Neuronal stem cell (in vitro differentiated cells): ENCODE results near the gene PRKCB.

ENCODE experiments used
- DNase-seq: peaks from one replicate; pipeline ENCODE4 v3.0.0-alpha.2; 2013; ENCODE audit warnings: low spot score
- H2AFZ ChIP-seq: one replicate; pipeline ENCODE4 v1.6.1; 2013; ENCODE audit warnings: mild to moderate bottlenecking, low read length, inconsistent platforms
- H2AK5ac ChIP-seq: 2 replicates; pipeline ENCODE4 v1.6.1; 2013; ENCODE audit warnings: low read depth, mild to moderate bottlenecking, inconsistent platforms, low read length, moderate library complexity, mixed read lengths
- H2BK120ac ChIP-seq: 2 replicates; pipeline ENCODE4 v1.6.1; 2013; ENCODE audit warnings: low read depth, mild to moderate bottlenecking, inconsistent platforms, low read length, moderate library complexity, mixed read lengths
- H2BK12ac ChIP-seq: one replicate; pipeline ENCODE4 v1.6.1; 2013; ENCODE audit warnings: low read length, inconsistent platforms
- H2BK15ac ChIP-seq: 2 replicates; pipeline ENCODE4 v1.6.1; 2013; ENCODE audit warnings: mild to moderate bottlenecking, low read length, inconsistent platforms, mixed read lengths
- H2BK5ac ChIP-seq: one replicate; pipeline ENCODE4 v1.6.1; 2013; ENCODE audit warnings: inconsistent platforms, mild to moderate bottlenecking, low read length, moderate library complexity
- H3K14ac ChIP-seq: one replicate; pipeline ENCODE4 v1.6.1; 2013; ENCODE audit warnings: low read length, inconsistent platforms
- H3K18ac ChIP-seq: 2 replicates; pipeline ENCODE4 v1.6.1; 2013; ENCODE audit warnings: low read length, inconsistent platforms
- H3K23ac ChIP-seq: 2 replicates; pipeline ENCODE4 v1.6.1; 2013; ENCODE audit warnings: low read depth, mild to moderate bottlenecking, mixed read lengths, low read length, inconsistent platforms; ENCODE audit not compliant: poor library complexity
- H3K27ac ChIP-seq: replicated peaks from 3 replicates; pipeline ENCODE4 v1.5.1; 2013; ENCODE audit warnings: low read length, inconsistent platforms
- H3K27me3 ChIP-seq, 3 experiments: 2 replicates each; pipeline ENCODE4 v1.6.1; 2013; ENCODE audit warnings: low read length in 3 of 3, mild to moderate bottlenecking in 2 of 3, inconsistent platforms in 1 of 3, low read depth in 1 of 3, mixed read lengths in 1 of 3, moderate library complexity in 1 of 3; ENCODE audit not compliant: control insufficient read depth in 3 of 3, insufficient read depth in 3 of 3
- H3K36me3 ChIP-seq, 2 donors: replicated peaks in 1 of 2; 2 replicates each; pipeline ENCODE4 v1.6.1; 2013; ENCODE audit warnings: low read length in 2 of 2; ENCODE audit not compliant: control insufficient read depth in 2 of 2, insufficient read depth in 2 of 2
- H3K4ac ChIP-seq: 2 replicates; pipeline ENCODE4 v1.6.1; 2013; ENCODE audit warnings: inconsistent platforms, mild to moderate bottlenecking, low read length, moderate library complexity
- H3K4me1 ChIP-seq, 2 donors: 1 replicate in 1 of 2; 2 replicates in 1 of 2; pipeline ENCODE4 v1.6.1; 2013; ENCODE audit warnings: low read length in 2 of 2, low read depth in 1 of 2; ENCODE audit not compliant: control insufficient read depth in 2 of 2, insufficient read depth in 1 of 2
- H3K4me2 ChIP-seq: one replicate; pipeline ENCODE4 v1.6.1; 2013; ENCODE audit warnings: mild to moderate bottlenecking, low read length, inconsistent platforms; ENCODE audit not compliant: insufficient read depth, poor library complexity, severe bottlenecking
- H3K4me3 ChIP-seq, 2 donors: 2 replicates each; pipeline ENCODE4 v1.5.1; 2013; ENCODE audit warnings: low read length in 2 of 2, mild to moderate bottlenecking in 2 of 2, inconsistent platforms in 1 of 2, moderate library complexity in 1 of 2
- H3K79me1 ChIP-seq: one replicate; pipeline ENCODE4 v1.6.1; 2013; ENCODE audit warnings: low read depth, mild to moderate bottlenecking, inconsistent platforms, low read length, moderate library complexity
- H3K9ac ChIP-seq: one replicate; pipeline ENCODE4 v1.6.1; 2013; ENCODE audit warnings: mild to moderate bottlenecking, low read depth, low read length, inconsistent platforms; ENCODE audit not compliant: poor library complexity
- H3K9me3 ChIP-seq, 2 donors: replicated peaks in 1 of 2; 2 replicates each; pipeline versions ENCODE3 to v1.6.1; 2013; ENCODE audit warnings: low read length in 2 of 2, mild to moderate bottlenecking in 2 of 2, inconsistent platforms in 1 of 2, low read depth in 1 of 2, mixed read lengths in 1 of 2, moderate library complexity in 1 of 2; ENCODE audit not compliant: control insufficient read depth in 2 of 2, insufficient read depth in 1 of 2
- H4K8ac ChIP-seq: one replicate; pipeline ENCODE4 v1.6.1; 2013; ENCODE audit warnings: low read depth, mild to moderate bottlenecking, inconsistent platforms, low read length, moderate library complexity
- H4K91ac ChIP-seq: one replicate; pipeline ENCODE4 v1.6.1; 2013; ENCODE audit warnings: low read length, low read depth, mild to moderate bottlenecking, inconsistent platforms; ENCODE audit not compliant: poor library complexity
- WGBS, 2 donors: extraction: QIAGEN DNeasy Blood & Tissue Kit; methylation state at CpG; one replicate each; pipeline ENCODE4 v1.1.7; 2013; ENCODE audit warnings: missing lambda C conversion rate in 2 of 2, mixed read lengths in 1 of 2; ENCODE audit not compliant: insufficient read length in 2 of 2, insufficient replicate concordance in 1 of 2; ENCODE audit errors: extremely low coverage in 2 of 2; 5-methylcytosine and 5-hydroxymethylcytosine counted together

The PRKCB gene

GRCh38 chr16:23917621-23918020, 81.8 kb downstream of the PRKCB start:
- H3K36me3 ChIP-seq, result no peaks in the 10 kb centered on the region
- no peak overlapping the region for H3K4ac ChIP-seq
- H3K9me3 ChIP-seq, result no peaks in the 10 kb centered on the region
- H2BK120ac ChIP-seq, result no peak overlapping the region
- H3K4me2 ChIP-seq, result no peak overlapping the region
- H3K27me3 ChIP-seq, result no peaks in the 10 kb centered on the region
- no peak overlapping the region for H3K4me3 ChIP-seq
- no peak overlapping the region for H3K27ac ChIP-seq
- no peak overlapping the region for H2BK12ac ChIP-seq
- H2BK5ac ChIP-seq, result no peak overlapping the region
- no peaks in the 10 kb centered on the region for H3K79me1 ChIP-seq
- DNase-seq, result no peak
- H3K4me1 ChIP-seq, result peaks cover 0 to 5% of the 10 kb centered on the region in 2 donors
- no CpG with 5 or more reads among the region's 6 CpGs for WGBS, 2 donors
- H2AK5ac ChIP-seq, result no peak overlapping the region
- H3K14ac ChIP-seq, result no peak overlapping the region
- no peak overlapping the region for H4K8ac ChIP-seq
- H3K23ac ChIP-seq, result no peak overlapping the region
- no peak overlapping the region for H3K9ac ChIP-seq
- no peak overlapping the region for H4K91ac ChIP-seq
- H3K18ac ChIP-seq, result no peak overlapping the region
- H2BK15ac ChIP-seq, result no peak overlapping the region
- H2AFZ ChIP-seq, result no peak overlapping the region

DNA sequence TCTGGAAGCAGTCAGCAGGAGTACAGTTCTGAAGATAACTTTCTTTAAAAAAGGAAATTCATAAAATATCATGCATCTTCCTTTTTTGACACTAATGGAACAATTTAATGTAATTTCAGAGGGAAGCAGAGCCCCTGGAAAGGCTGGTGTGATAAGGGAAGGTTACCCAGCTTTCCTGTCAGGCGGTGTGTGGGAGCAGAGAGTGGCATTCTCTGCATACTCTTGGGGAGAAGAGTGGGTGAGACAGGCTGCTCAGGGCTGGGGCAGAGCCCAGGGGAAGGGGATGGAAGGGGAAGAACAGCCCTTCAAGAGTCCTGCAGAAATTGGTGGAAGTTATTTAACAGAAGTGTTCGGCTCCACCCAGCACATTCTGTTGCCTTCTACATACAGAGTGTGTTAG, 84.7 kb downstream of the PRKCB start:
- Histone ChIP-seq H3K27ac (no peak overlapping the region), H3K79me1 (no peaks in the 10 kb centered on the region), H2BK15ac (no peak overlapping the region), H2BK120ac (no peak overlapping the region), H3K4me2 (no peak overlapping the region), H2BK5ac (no peak overlapping the region), H3K27me3 (no peaks in the 10 kb centered on the region), H3K36me3 (no peaks in the 10 kb centered on the region), H4K91ac (no peak overlapping the region), H3K23ac (no peak overlapping the region), H4K8ac (no peak overlapping the region), H3K4ac (no peak overlapping the region), H3K9ac (no peak overlapping the region), H3K14ac (no peak overlapping the region), H2BK12ac (no peak overlapping the region), H3K4me3 (no peak overlapping the region), H2AFZ (no peak overlapping the region), H3K4me1 (no peaks in the 10 kb centered on the region), H2AK5ac (no peak overlapping the region), H3K18ac (no peak overlapping the region), H3K9me3 (no peaks in the 10 kb centered on the region)
- WGBS, 2 donors, result no CpG with 5 or more reads among the region's 2 CpGs
- no peak for DNase-seq

- no peak for DNase-seq
- H2BK5ac ChIP-seq, result no peak overlapping the region
- H3K4me3 ChIP-seq, result no peak overlapping the region
- no peaks in the 10 kb centered on the region for H3K79me1 ChIP-seq
- no peak overlapping the region for H3K9ac ChIP-seq
- no peak overlapping the region for H2BK120ac ChIP-seq
- H2AFZ ChIP-seq, result no peak overlapping the region
- no peak overlapping the region for H2BK12ac ChIP-seq
- H3K18ac ChIP-seq, result no peak overlapping the region
- H3K27me3 ChIP-seq, result no peaks in the 10 kb centered on the region
- no peaks in the 10 kb centered on the region for H3K9me3 ChIP-seq
- no peak overlapping the region for H2BK15ac ChIP-seq
- no peak overlapping the region for H3K14ac ChIP-seq
- no peak overlapping the region for H4K91ac ChIP-seq
- H3K36me3 ChIP-seq, result no peaks in the 10 kb centered on the region
- no peak overlapping the region for H3K4ac ChIP-seq
- no peak overlapping the region for H3K23ac ChIP-seq
- H4K8ac ChIP-seq, result no peak overlapping the region
- no peak overlapping the region for H3K27ac ChIP-seq
- no peaks in the 10 kb centered on the region for H3K4me1 ChIP-seq
- no peak overlapping the region for H2AK5ac ChIP-seq
- H3K4me2 ChIP-seq, result no peak overlapping the region
- no CpG with 5 or more reads among the region's 3 CpGs for WGBS, 2 donors
Observed at GRCh38 chr16:23920899-23921298, 85.1 kb downstream of the PRKCB start.

GRCh38 chr16:23922406-23922805, 86.6 kb downstream of the PRKCB start:
- Histone ChIP-seq H3K27me3 (no peaks in the 10 kb centered on the region), H3K27ac (no peak overlapping the region), H3K14ac (no peak overlapping the region), H3K4ac (no peak overlapping the region), H3K4me3 (no peak overlapping the region), H2BK120ac (no peak overlapping the region), H2BK15ac (no peak overlapping the region), H2BK12ac (no peak overlapping the region), H3K36me3 (no peaks in the 10 kb centered on the region), H3K4me1 (no peaks in the 10 kb centered on the region), H4K8ac (no peak overlapping the region), H4K91ac (no peak overlapping the region), H3K18ac (no peak overlapping the region), H3K9ac (no peak overlapping the region), H3K79me1 (no peaks in the 10 kb centered on the region), H2BK5ac (no peak overlapping the region), H2AFZ (no peak overlapping the region), H3K23ac (no peak overlapping the region), H3K9me3 (no peaks in the 10 kb centered on the region), H2AK5ac (no peak overlapping the region), H3K4me2 (no peak overlapping the region)
- DNase-seq, result no peak
